Ascending aorta (tissue), 2 donors: ENCODE measurements around the gene GRAMD1A. TPM values are rescaled to one million over a fixed set of nuclear protein-coding genes. Genes with fewer than 3 reads are reported as not detected.

Source experiments
- DNase-seq, 2 donors: peaks; one replicate each; pipeline ENCODE4 v3.0.0-alpha.2; 2019; ENCODE audit warnings: low spot score in 2 of 2
- H3K27ac ChIP-seq, 2 donors: fragments of 200-600 bp; sonication (generic); one replicate each; pipeline ENCODE4 v1.5.1; 2016 to 2017; ENCODE audit warnings: mild to moderate bottlenecking in 1 of 2
- H3K27me3 ChIP-seq: fragments of 200-600 bp; sonication (generic); one replicate; pipeline ENCODE4 v1.5.1; 2017
- H3K36me3 ChIP-seq, 2 donors: fragments of 200-600 bp; sonication (generic); one replicate each; pipeline ENCODE4 v1.5.1; 2016
- H3K4me1 ChIP-seq, 2 donors: fragments of 200-600 bp; sonication (generic); one replicate each; pipeline ENCODE4 v1.5.1; 2016 to 2017; ENCODE audit warnings: mild to moderate bottlenecking in 1 of 2
- H3K4me3 ChIP-seq, 2 donors: fragments of 200-600 bp; sonication (generic); one replicate each; pipeline ENCODE4 v1.5.1; 2016 to 2017; ENCODE audit warnings: mild to moderate bottlenecking in 1 of 2
- H3K9me3 ChIP-seq, 2 donors: fragments of 200-600 bp; sonication (generic); one replicate each; pipeline ENCODE4 v1.5.1; 2016
- CTCF ChIP-seq, 3 experiments: fragments of 200-600 bp in 2 of 3; fragments of 450-650 bp in 1 of 3; sonication (generic) in 2 of 3; IDR thresholded peaks; one replicate each; pipeline ENCODE4 v1.5.1; 2016 to 2019; ENCODE audit warnings: antibody characterized with exemption in 3 of 3, mild to moderate bottlenecking in 1 of 3, moderate library complexity in 1 of 3
- intact Hi-C: fragments of 100-400 bp; cut with DNase I; formaldehyde crosslinking; loops from one replicate; pipeline ENCODE4 v1.15.1; 2023
- total RNA-seq: library from RNA; depleted of rRNA; stranded (reverse); fragments of >200 nt; gene quantifications from one replicate; pipeline ENCODE4 v1.1.0, GENCODE V29; 2016

Gene GRAMD1A
- total RNA-seq, 1 donor from 2014 or later: 103 TPM

DNA sequence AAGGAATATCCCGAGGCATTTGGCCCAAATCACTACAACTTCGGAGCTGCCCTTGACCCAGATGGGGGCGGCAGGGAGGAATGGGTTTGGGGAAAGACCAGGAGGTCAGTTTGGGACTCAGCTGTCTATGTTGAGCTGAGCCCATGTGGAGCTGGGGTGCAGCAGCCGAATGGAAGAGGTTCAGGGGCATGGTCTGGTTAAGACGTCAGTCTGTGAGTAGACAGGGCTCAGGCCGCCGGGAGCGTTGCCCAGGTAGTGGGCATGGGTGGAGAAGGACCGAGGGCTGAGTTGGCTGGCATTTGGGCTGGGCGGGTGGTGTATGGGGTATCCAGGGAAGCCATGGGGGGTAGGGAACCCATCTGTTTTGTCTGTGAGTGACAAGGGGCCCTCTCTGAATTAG, 20.9 kb downstream of the GRAMD1A start:
- no peaks in the 10 kb centered on the region for H3K4me1 ChIP-seq
- no peaks in the 10 kb centered on the region for H3K27me3 ChIP-seq
- no peak for DNase-seq
- no peaks in the 10 kb centered on the region for H3K9me3 ChIP-seq
- H3K36me3 ChIP-seq: peaks cover 95 to 98% of the 10 kb centered on the region in 2 donors
- H3K4me3 ChIP-seq: no peak overlapping the region
- no peak for TF ChIP-seq CTCF (IDR thresholded peaks at IDR 0.05)
- intact Hi-C loops: no loop called here
- H3K27ac ChIP-seq: no peak overlapping the region

DNA sequence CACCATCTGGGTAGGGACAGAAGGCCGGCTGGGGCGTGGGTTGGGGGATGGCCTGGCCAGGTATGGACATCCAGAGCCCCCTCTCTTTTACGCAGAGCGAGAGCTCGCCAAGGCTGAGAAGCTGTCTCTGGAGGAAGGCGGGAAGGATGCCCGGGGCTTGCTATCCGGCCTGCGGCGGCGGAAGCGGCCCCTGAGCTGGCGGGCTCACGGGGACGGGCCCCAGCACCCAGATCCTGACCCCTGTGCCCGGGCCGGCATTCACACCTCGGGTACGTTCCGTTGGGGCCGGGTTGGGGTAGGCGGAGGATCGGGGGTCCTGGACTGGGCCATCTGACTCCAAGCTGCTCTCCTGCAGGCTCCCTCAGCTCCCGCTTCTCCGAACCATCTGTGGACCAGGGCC, 21.5 kb downstream of the GRAMD1A start:
- no peak for DNase-seq
- H3K27ac ChIP-seq: no peak overlapping the region
- no peak overlapping the region for H3K4me3 ChIP-seq
- intact Hi-C loops: no loop called here
- no peaks in the 10 kb centered on the region for H3K9me3 ChIP-seq
- no peak for TF ChIP-seq CTCF (IDR thresholded peaks at IDR 0.05)
- H3K36me3 ChIP-seq: peaks cover 95 to 98% of the 10 kb centered on the region in 2 donors
- no peaks in the 10 kb centered on the region for H3K4me1 ChIP-seq
- no peaks in the 10 kb centered on the region for H3K27me3 ChIP-seq

DNA sequence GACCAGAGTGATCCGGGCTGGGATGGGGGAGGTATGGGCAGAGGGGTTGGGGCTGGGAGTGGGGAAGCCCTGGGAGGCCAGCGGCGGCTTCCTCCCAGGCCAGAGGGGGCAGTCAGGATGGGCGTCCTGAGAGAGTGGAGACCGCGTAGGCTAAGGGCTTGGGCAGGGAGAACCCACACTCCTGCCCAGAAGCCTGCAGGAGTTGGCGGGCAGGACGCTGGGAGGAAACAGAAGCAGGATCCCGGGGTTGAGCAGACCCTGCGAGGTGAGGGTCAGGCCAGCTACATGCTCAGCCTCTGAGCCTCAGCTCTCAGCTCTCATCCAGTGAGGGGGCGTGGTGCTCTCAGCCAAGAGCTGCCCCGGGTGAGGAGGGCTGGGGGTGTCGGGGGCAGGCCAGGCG, 22.3 kb downstream of the GRAMD1A start:
- DNase-seq: no peak
- H3K9me3 ChIP-seq: no peaks in the 10 kb centered on the region
- intact Hi-C loops: no loop called here

GRCh38 chr19:35023428-35023827, 23.3 kb downstream of the GRAMD1A start:
- no peak for DNase-seq
- no peaks in the 10 kb centered on the region for H3K27me3 ChIP-seq
- intact Hi-C loops: no loop called here
- H3K36me3 ChIP-seq: peaks cover 80 to 87% of the 10 kb centered on the region in 2 donors
- no peak for TF ChIP-seq CTCF (IDR thresholded peaks at IDR 0.05)
- H3K9me3 ChIP-seq: no peaks in the 10 kb centered on the region
- H3K27ac ChIP-seq: no peak overlapping the region
- H3K4me1 ChIP-seq: no peaks in the 10 kb centered on the region
- H3K4me3 ChIP-seq: no peak overlapping the region

More for the DNA sequence above, 22.3 kb downstream of the GRAMD1A start:
- no peak for TF ChIP-seq CTCF (IDR thresholded peaks at IDR 0.05)
- H3K27me3 ChIP-seq: no peaks in the 10 kb centered on the region
- H3K36me3 ChIP-seq: peaks cover 90 to 93% of the 10 kb centered on the region in 2 donors
- no peak overlapping the region for H3K4me3 ChIP-seq
- H3K4me1 ChIP-seq: no peaks in the 10 kb centered on the region
- no peak overlapping the region for H3K27ac ChIP-seq

DNA sequence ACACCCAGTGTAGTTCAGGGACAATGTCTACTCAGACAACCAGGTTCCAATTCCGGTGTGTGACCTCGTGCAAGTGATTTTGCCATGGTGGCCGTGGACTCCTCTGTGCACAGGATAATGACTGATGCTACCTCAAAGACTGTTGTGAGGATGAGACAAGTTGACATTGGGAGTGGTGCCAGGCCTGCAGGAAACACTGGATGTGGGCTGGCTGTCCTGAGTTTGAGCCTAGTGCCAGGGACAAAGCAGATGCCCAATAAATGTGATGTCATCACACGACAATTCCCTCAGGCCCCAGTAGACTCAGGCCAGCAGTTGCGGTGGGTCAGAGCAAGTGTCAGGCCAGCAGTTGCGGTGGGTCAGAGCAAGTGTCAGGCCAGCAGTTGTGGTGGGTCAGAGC, 24.0 kb downstream of the GRAMD1A start:
- intact Hi-C loops: no loop called here
- H3K27me3 ChIP-seq: no peaks in the 10 kb centered on the region
- no peaks in the 10 kb centered on the region for H3K9me3 ChIP-seq
- H3K36me3 ChIP-seq: peaks cover 73 to 81% of the 10 kb centered on the region in 2 donors
- H3K4me1 ChIP-seq: no peaks in the 10 kb centered on the region
- DNase-seq: no peak
- no peak overlapping the region for H3K4me3 ChIP-seq
- TF ChIP-seq CTCF (IDR thresholded peaks at IDR 0.05): no peak
- no peak overlapping the region for H3K27ac ChIP-seq

DNA sequence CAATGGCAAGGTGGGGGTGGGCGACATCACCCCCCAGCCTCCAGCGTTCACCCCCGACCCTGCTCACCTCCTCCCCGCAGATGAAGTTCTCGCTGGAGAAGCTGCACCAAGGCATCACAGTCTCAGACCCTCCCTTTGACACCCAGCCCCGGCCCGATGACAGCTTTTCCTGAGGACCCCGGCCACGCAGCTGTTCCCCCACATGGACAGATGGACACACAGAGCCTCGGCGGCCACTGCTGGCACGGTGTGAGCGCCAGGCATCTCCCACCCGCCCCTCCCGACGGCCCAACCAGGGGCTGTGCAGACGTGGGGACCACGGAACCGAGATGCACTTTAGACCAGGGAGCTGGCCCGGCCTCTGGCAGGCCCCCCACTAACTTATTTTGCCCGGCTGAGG, 25.8 kb downstream of the GRAMD1A start:
- intact Hi-C loops: no loop called here
- Histone ChIP-seq H3K36me3 (peaks cover 55 to 62% of the 10 kb centered on the region in 2 donors), H3K4me3 (no peak overlapping the region), H3K9me3 (no peaks in the 10 kb centered on the region), H3K27me3 (no peaks in the 10 kb centered on the region), H3K27ac (no peak overlapping the region), H3K4me1 (peaks cover 4 to 6% of the 10 kb centered on the region in 2 donors)
- TF ChIP-seq CTCF (IDR thresholded peaks at IDR 0.05): no peak
- DNase-seq: no peak
